IMR-90 (cell line): Measurements from ENCODE around the gene SMC2. TPM values are rescaled to one million over a fixed set of nuclear protein-coding genes. Genes with fewer than 3 reads are reported as not detected.

Experiments used
- ATAC-seq: fragments of 200-7000 bp; cut with Tn5 transposase; 2 replicates; pipeline ENCODE4 v1.9.1; 2020; ENCODE audit warnings: low read depth, mild to moderate bottlenecking, moderate library complexity
- BruUV-seq: library from RNA; stranded (reverse); fragments of 400-500 nt; replicated peaks from 2 replicates; lab custom pipeline; 2021; lab: Mats Ljungman, UMichigan
- CTCF ChIA-PET: fragments of 300-600 bp; formaldehyde crosslinking; extraction: SDS; loops from one replicate; lab custom pipeline; 2021; ENCODE audit warnings: antibody characterized with exemption; lab: Yijun Ruan, JAX
- POLR2A ChIA-PET: fragments of 300-600 bp; sonication (Branson Sonifier 250); formaldehyde crosslinking; loops from one replicate; lab custom pipeline; 2022; ENCODE audit warnings: antibody characterized with exemption; ENCODE audit not compliant: unreplicated experiment; lab: Charles Lee
- DNase-seq: peaks from one replicate; pipeline ENCODE4 v3.0.0; 2013
- H2AFZ ChIP-seq: replicated peaks from 2 replicates; pipeline ENCODE3; 2013; ENCODE audit warnings: low read length, mild to moderate bottlenecking; ENCODE audit not compliant: poor library complexity
- H2AK5ac ChIP-seq: 2 replicates; pipeline ENCODE4 v1.6.1; 2013; ENCODE audit warnings: low read depth, low read length, inconsistent platforms
- H2AK9ac ChIP-seq: replicated peaks from 2 replicates; pipeline ENCODE3; 2013; ENCODE audit warnings: mild to moderate bottlenecking, low read depth, low read length, moderate library complexity; ENCODE audit not compliant: poor library complexity
- H2BK120ac ChIP-seq: 2 replicates; pipeline ENCODE4 v1.6.1; 2013; ENCODE audit warnings: low read depth, low read length, inconsistent platforms
- H2BK15ac ChIP-seq: 3 replicates; pipeline ENCODE4 v1.6.1; 2013; ENCODE audit warnings: low read depth, low read length, inconsistent platforms
- H2BK20ac ChIP-seq: 2 replicates; pipeline ENCODE4 v1.6.1; 2013; ENCODE audit warnings: low read depth, mild to moderate bottlenecking, inconsistent platforms, low read length, moderate library complexity
- H2BK5ac ChIP-seq: 2 replicates; pipeline ENCODE4 v1.6.1; 2013; ENCODE audit warnings: mild to moderate bottlenecking, low read depth, low read length, inconsistent platforms; ENCODE audit not compliant: poor library complexity, severe bottlenecking
- H3K14ac ChIP-seq: replicated peaks from 2 replicates; pipeline ENCODE4 v1.6.1; 2013; ENCODE audit warnings: low read depth, low read length, inconsistent platforms
- H3K18ac ChIP-seq: 2 replicates; pipeline ENCODE4 v1.6.1; 2013; ENCODE audit warnings: low read depth, low read length, control low read depth
- H3K23ac ChIP-seq: 2 replicates; pipeline ENCODE4 v1.6.1; 2013; ENCODE audit warnings: low read depth, low read length, inconsistent platforms
- H3K27ac ChIP-seq: 2 replicates; pipeline ENCODE4 v1.5.1; 2013; ENCODE audit warnings: mild to moderate bottlenecking, control low read depth, low read length; ENCODE audit not compliant: insufficient read depth
- H3K27me3 ChIP-seq: 2 replicates; pipeline ENCODE4 v1.6.1; 2013; ENCODE audit warnings: low read length; ENCODE audit not compliant: control insufficient read depth, insufficient read depth
- H3K36me3 ChIP-seq: 2 replicates; pipeline ENCODE4 v1.6.1; 2013; ENCODE audit warnings: low read length, mixed read lengths; ENCODE audit not compliant: control insufficient read depth, insufficient read depth
- H3K4ac ChIP-seq: 2 replicates; pipeline ENCODE4 v1.6.1; 2013; ENCODE audit warnings: low read depth, low read length, inconsistent platforms
- H3K4me1 ChIP-seq: 2 replicates; pipeline ENCODE4 v1.6.1; 2013; ENCODE audit warnings: low read length, mixed read lengths; ENCODE audit not compliant: control insufficient read depth, insufficient read depth
- H3K4me2 ChIP-seq: 2 replicates; pipeline ENCODE4 v1.6.1; 2013; ENCODE audit warnings: low read depth, mild to moderate bottlenecking, control low read depth, low read length, moderate library complexity
- H3K4me3 ChIP-seq: 2 replicates; pipeline ENCODE4 v1.5.1; 2013; ENCODE audit warnings: low read depth, mild to moderate bottlenecking, control low read depth, low read length, moderate library complexity; ENCODE audit not compliant: insufficient read depth
- H3K56ac ChIP-seq: 2 replicates; pipeline ENCODE4 v1.6.1; 2013; ENCODE audit warnings: low read length, inconsistent platforms; ENCODE audit not compliant: insufficient read depth; ENCODE audit errors: extremely low read depth
- H3K79me1 ChIP-seq, 2 experiments: 2 replicates each; pipeline ENCODE4 v1.6.1; 2013; ENCODE audit warnings: low read length in 2 of 2, inconsistent platforms in 1 of 2, low read depth in 1 of 2
- H3K9ac ChIP-seq: 2 replicates; pipeline ENCODE4 v1.6.1; 2013; ENCODE audit warnings: low read depth, low read length, control low read depth
- H3K9me1 ChIP-seq: 2 replicates; pipeline ENCODE4 v1.6.1; 2013; ENCODE audit warnings: low read length, inconsistent platforms; ENCODE audit not compliant: insufficient read depth
- H3K9me3 ChIP-seq: 2 replicates; pipeline ENCODE4 v1.6.1; 2013; ENCODE audit warnings: low read length; ENCODE audit not compliant: control insufficient read depth, insufficient read depth
- H4K20me1 ChIP-seq: 2 replicates; pipeline ENCODE4 v1.6.1; 2013; ENCODE audit warnings: low read length, inconsistent platforms; ENCODE audit not compliant: insufficient read depth
- H4K5ac ChIP-seq: 2 replicates; pipeline ENCODE4 v1.6.1; 2013; ENCODE audit warnings: mild to moderate bottlenecking, low read depth, low read length, control low read depth
- H4K8ac ChIP-seq, 2 experiments: 2 replicates each; pipeline ENCODE4 v1.6.1; 2013; ENCODE audit warnings: low read depth in 2 of 2, low read length in 2 of 2, control low read depth in 1 of 2, inconsistent platforms in 1 of 2
- H4K91ac ChIP-seq: 2 replicates; pipeline ENCODE4 v1.6.1; 2013; ENCODE audit warnings: low read depth, low read length, inconsistent platforms; ENCODE audit not compliant: insufficient read depth
- BHLHE40 ChIP-seq: fragments of 150-350 bp; IDR thresholded peaks from 2 replicates; pipeline ENCODE4 v1.6.1; 2016; ENCODE audit warnings: mild to moderate bottlenecking, low read depth, low read length
- MXI1 ChIP-seq: IDR thresholded peaks from 2 replicates; pipeline ENCODE4 v1.6.1; 2012; ENCODE audit warnings: low read depth, mild to moderate bottlenecking, low read length, moderate library complexity, borderline replicate concordance
- RFX5 ChIP-seq: IDR thresholded peaks from 2 replicates; pipeline ENCODE4 v1.8.0; 2012; ENCODE audit warnings: low read depth, mild to moderate bottlenecking, low read length, moderate library complexity
- WGBS, 2 experiments: methylation state at CpG; one replicate each; pipeline versions ENCODE4 v1.1.5 to v1.1.7; 2013; ENCODE audit warnings: missing lambda C conversion rate in 2 of 2; ENCODE audit not compliant: insufficient read length in 1 of 2; ENCODE audit errors: extremely low coverage in 2 of 2; 5-methylcytosine and 5-hydroxymethylcytosine counted together
- dilution Hi-C: fragments of 300-500 bp; cut with HindIII; formaldehyde crosslinking; loops from one replicate; pipeline ENCODE4 v1.14.3; 2018; ENCODE audit warnings: low sequenced_read_pairs; ENCODE audit not compliant: unreplicated experiment
- in situ Hi-C: fragments of 300-500 bp; cut with MboI; formaldehyde crosslinking; loops from 3 replicates; pipeline ENCODE4 v1.14.3; 2019; ENCODE audit warnings: low sequenced_read_pairs, inconsistent platforms, mixed read lengths
- intact Hi-C: fragments of 100-400 bp; cut with micrococcal nuclease; formaldehyde crosslinking; loops from 2 replicates; pipeline ENCODE4 v1.10.0; 2022
- polyA plus RNA-seq, 3 experiments: library from polyadenylated mRNA; depleted of rRNA; stranded (reverse); fragments of >200 nt; gene quantifications; 2 replicates each; pipeline ENCODE4 v1.2.3, GENCODE V29; 2012; ENCODE audit warnings: low replicate concordance in 1 of 3
- total RNA-seq: library from RNA; depleted of rRNA; stranded (reverse); fragments of >200 nt; gene quantifications from 2 replicates; pipeline ENCODE4 v1.2.3, GENCODE V29; 2012
- TF ChIP-seq, protein P1 (sequence below): conservative IDR thresholded peaks from 2 replicates; pipeline ENCODE4 v1.5.1; 2012; ENCODE audit warnings: mild to moderate bottlenecking, low read depth, low read length, improper control_type of control experiment

The SMC2 gene
- total and polyA plus RNA-seq, 2 of the 4 experiments (the other 2 are of a cell fraction): 4.9 to 12.4 TPM

DNA sequence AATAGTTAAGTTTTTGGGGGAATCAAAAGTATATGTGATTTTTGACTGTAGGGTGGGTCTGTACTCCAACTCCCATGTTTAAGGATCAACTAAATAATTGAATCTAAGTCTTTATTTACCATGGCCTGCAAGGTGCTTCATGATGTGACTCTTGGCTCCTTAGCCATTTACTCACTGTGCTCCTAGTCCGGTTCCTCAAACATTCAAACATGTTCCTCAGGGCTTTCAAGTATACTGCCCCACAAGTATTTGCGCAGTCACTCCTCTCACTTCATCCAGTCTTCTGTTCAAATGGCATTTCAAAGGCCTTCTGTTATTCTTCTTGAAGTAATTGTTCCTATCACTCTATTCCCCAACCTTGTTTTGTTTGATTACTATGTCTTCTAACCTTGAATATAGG is 16.4 kb downstream of the SMC2 start:
- no peaks in the 10 kb centered on the region for H4K20me1 ChIP-seq
- no peak overlapping the region for H3K4me3 ChIP-seq
- H4K8ac ChIP-seq: no peak overlapping the region
- no peaks in the 10 kb centered on the region for H3K9me3 ChIP-seq
- CTCF ChIA-PET: no interaction called here
- ATAC-seq (no peak), DNase-seq (no peak)
- no peak overlapping the region for H2BK5ac ChIP-seq
- no peak overlapping the region for H2BK120ac ChIP-seq
- H2BK15ac ChIP-seq: no peak overlapping the region
- in situ Hi-C loops (no loop called here), dilution Hi-C loops (no loop called here), intact Hi-C loops (no loop called here)
- no peak overlapping the region for H3K4me2 ChIP-seq
- peaks cover 4% of the 10 kb centered on the region; the same call in 1 of the 2 replicates for H3K9me1 ChIP-seq
- no peak overlapping the region for H2BK20ac ChIP-seq
- H3K27ac ChIP-seq: no peak overlapping the region
- H3K14ac ChIP-seq: no peak overlapping the region
- no peak overlapping the region for H3K4ac ChIP-seq
- no TSS peak for BruUV-seq
- H2AK5ac ChIP-seq: no peak overlapping the region
- H3K9ac ChIP-seq: no peak overlapping the region
- no peak overlapping the region for H4K91ac ChIP-seq
- no peak overlapping the region for H3K23ac ChIP-seq
- no peak overlapping the region for H3K18ac ChIP-seq
- H3K36me3 ChIP-seq: peaks cover 2% of the 10 kb centered on the region; the same call in 1 of the 2 replicates
- POLR2A ChIA-PET: no interaction called here
- no peaks in the 10 kb centered on the region; a peak in 1 of 4 replicates for H3K79me1 ChIP-seq
- WGBS, 2 experiments: 67% methylated on average over 1 of the region's 2 CpGs; no CpG with 5 or more reads in 1 of the 2 experiments
- no peak overlapping the region for H2AK9ac ChIP-seq
- TF ChIP-seq, protein P1, sequence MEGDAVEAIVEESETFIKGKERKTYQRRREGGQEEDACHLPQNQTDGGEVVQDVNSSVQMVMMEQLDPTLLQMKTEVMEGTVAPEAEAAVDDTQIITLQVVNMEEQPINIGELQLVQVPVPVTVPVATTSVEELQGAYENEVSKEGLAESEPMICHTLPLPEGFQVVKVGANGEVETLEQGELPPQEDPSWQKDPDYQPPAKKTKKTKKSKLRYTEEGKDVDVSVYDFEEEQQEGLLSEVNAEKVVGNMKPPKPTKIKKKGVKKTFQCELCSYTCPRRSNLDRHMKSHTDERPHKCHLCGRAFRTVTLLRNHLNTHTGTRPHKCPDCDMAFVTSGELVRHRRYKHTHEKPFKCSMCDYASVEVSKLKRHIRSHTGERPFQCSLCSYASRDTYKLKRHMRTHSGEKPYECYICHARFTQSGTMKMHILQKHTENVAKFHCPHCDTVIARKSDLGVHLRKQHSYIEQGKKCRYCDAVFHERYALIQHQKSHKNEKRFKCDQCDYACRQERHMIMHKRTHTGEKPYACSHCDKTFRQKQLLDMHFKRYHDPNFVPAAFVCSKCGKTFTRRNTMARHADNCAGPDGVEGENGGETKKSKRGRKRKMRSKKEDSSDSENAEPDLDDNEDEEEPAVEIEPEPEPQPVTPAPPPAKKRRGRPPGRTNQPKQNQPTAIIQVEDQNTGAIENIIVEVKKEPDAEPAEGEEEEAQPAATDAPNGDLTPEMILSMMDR: no peak
- TF ChIP-seq MXI1: no peak
- no peak for TF ChIP-seq RFX5
- no peak for TF ChIP-seq BHLHE40
- no peak overlapping the region for H2AFZ ChIP-seq
- H3K4me1 ChIP-seq: no peaks in the 10 kb centered on the region
- no peak overlapping the region for H3K56ac ChIP-seq
- H4K5ac ChIP-seq: no peak overlapping the region
- H3K27me3 ChIP-seq: no peaks in the 10 kb centered on the region
